Fibroblast of skin of right biceps (primary cell): ENCODE results near the gene CLASP2.
"Not testable (repeated sequence)": the region's sequence is repeated elsewhere in the genome, so short reads cannot be mapped to it uniquely, and the experiment has no call there.

Experiments
- DNase-seq: peaks from one replicate; pipeline ENCODE4 v3.0.0-alpha.2; 2013

Gene CLASP2

DNA sequence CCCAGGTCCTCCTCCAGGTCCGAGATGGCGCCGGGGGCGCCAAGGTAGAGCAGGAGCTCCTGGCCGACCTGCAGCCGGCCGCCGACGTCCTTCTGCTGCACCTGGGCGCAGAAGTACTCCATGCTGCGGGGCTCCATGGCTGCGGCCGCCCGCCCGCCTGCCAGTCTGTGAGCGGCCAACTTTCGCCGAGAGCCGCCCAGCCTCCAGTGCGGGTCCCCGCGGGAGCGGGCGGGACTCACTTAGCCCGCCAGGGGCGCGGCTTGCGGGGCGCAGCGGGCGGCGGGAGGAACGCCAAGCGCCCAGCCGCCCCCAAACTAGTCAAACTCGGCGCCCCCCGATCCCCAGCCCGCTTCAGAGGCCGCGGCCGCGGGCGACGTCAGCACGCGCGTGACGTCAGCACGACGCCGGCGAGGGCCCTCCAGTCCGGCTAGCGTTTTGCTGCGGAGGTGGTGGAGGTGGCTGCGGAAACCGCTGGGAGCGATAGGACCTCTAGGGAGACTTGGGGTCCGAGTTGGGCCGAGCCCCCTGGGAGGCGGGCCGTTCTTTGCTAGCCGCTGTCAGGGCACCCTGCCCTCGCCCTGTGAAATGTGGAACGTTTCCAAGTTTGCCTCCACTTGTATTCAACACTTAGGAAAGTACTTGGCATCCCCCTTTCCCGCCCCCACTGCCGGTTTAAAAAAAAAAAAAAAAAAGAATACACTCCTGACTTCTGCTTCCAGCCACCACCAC, at the start of gene CLASP2:
TSS of gene CLASP2 (minus strand) at position 389 of the 729 bp plus-strand sequence. CDS start at position 137, 252 bp downstream.
- DNase-seq, result peak; percentile 88

DNA sequence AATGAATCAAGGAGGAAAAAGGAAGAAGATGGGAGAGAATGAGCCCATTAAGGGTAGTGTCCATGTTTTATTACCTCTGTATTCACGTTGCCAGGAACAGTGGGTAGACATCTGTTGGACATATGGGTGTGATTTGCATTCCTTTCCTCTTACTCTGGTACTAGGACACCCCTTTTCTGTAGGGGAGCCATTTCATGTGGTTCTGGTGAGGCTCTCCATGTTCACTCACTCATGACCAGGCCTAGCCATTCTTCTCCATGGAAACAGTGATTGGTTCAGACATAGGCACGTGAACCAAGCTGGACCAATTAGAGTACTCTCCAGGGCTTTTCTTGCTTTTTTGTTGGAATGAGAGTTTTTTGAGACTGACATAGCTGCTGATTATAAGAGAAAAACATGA, 40.8 kb upstream of the CLASP2 start:
- peak; percentile 35 for DNase-seq

DNA sequence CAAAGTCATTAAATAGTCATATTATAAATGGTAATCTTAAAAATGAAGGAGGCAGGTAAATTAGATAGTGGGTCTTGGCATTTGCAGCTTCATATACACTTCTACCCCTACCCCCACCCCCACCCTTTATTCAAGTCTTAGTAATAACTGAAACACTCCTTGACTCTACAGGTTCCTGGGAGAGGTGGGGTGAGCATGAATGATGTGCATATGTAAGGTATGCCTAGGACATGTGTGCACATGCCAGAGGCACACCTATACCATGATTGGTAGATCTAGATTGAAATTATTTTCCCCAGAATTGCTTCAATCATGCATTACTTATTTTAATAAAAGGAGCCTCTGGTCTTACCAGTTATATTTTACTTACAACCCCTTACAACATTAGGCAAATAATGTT, 40.2 kb upstream of the CLASP2 start:
- DNase-seq, result no peak

DNA sequence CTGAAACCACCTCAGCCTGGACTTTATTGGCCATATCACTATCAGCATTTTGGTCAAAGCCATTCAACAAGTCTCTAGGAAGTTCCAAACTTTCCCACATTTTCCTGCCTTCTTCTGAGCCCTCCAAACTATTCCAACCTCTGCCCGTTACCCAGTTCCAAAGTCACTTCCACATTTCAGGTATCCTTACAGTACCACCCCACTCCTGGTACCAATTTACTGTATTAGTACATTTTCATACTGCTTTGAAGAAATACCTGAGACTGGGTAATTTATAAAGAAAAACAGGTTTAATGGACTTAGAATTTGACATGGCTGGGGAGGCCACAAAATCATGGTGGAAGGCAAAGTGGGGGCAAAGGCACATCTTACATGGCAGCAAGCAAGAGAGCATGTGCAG, 36.3 kb upstream of the CLASP2 start:
- DNase-seq, result not testable (repeated sequence)

DNA sequence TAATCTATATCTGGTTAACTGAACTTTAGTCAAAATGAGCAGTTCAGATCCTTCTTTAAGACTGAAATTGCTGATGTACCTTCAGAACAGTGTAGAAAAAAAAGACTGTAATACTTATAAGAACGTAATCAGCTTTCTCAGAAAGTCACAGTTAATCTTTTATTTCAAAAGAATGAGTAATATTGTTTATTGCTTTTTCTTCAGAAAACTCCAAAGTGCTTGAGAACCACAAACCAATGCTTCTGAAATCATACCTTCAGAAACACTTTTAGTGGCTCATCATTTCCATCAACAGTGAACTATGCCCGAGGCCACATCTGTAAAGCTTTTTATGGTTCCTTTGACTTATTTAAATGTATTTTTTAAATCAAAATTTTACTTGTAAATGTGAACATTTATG, 33.3 kb upstream of the CLASP2 start:
- DNase-seq, result no peak

DNA sequence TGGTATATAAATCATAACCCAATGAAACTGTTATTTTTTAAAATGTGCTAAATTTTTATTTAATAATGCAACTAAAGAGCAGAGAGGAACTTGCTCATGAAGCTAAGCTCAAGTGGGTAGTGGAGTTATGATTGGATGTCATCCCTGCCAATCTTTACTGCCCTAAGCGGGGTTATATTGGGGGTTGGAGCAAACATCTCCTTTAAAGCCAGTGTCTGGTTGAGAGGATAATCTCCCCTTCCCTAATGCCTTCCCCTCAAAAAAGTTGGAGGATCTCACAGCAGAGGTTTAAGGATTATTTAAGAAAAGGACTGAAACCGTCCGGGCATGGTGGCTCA, 32.1 kb upstream of the CLASP2 start:
- peak; percentile 7 for DNase-seq

DNA sequence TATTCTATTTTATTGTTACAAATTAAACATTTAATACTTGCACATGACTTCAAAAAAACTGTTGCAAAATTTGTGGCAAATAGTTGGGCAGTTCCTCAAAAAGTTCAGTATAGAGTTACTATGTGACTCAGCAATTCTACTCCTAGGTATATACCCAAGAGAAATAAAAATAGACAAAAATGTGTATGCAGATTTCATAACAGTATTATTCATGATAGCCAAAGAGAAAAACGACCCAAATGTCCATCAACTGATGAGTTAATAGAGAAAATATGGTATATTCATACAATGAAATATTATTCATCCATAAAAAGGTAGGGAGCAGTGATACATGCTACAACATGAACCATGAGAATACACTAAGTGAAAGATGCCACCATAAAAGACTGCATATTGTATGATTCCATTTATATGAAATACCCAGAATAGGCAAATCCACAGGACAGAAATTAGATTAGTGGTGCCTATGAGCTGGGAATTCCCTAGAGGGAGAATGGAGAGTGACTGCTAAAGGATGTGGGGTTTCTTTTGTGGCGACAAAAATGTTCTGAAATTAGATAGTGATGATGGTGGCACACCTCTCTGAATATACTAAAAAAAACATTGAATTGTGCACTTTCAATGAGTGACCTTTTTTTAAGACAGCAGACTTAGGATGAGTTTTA, 31.6 kb upstream of the CLASP2 start:
- DNase-seq, result peak; percentile 64

DNA sequence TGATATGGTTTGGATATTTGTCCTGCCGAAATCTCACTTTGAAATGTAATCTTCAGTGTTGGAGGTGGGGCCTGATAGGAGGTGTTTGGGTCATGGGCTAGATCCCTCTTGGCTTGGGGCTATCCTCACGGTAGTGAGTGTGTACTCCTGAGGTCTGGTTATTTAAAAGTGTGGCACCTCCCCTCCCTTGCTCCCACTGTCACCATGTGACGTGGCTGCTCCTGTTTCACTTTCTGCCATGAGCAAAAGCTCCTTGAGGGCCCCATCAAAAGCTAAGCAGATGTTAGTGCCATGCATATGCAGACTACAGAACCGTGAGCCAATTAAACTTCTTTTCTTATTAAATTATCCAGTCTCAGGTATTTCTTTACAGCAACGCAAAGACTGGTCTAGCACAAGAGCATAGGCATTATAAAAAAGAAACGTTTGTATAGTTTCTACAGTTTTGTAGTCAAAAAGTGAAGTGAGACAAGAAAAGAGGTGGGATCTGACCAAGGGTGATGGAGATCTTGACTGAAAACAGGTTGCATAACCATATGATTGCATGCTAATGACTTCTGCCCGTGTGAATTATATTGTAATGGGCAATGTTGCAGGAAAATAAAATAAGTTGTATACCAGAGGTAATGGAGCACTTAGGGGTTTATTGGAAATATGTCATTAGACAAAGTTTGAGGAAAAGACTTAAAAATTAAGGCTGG, 28.5 kb upstream of the CLASP2 start:
- DNase-seq, result no peak

DNA sequence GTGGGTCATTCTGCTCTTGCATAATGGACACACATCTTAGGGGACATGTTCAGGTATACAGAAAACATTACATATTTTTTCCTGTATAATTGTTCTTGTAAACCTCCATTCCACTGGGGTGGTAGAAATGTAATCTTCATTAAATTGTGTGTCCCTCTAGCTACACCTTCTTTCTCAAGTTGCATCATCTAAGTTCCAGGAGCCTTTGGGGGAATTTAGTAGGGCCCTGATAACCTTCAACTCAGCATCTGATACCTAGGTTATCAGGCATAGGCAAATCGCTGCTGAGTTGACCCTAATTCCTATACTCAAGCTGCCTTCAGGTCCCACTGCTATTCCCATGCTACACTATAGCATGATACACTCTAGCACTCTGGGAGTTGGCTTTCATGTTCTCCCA, 19.1 kb upstream of the CLASP2 start:
- DNase-seq, result no peak

DNA sequence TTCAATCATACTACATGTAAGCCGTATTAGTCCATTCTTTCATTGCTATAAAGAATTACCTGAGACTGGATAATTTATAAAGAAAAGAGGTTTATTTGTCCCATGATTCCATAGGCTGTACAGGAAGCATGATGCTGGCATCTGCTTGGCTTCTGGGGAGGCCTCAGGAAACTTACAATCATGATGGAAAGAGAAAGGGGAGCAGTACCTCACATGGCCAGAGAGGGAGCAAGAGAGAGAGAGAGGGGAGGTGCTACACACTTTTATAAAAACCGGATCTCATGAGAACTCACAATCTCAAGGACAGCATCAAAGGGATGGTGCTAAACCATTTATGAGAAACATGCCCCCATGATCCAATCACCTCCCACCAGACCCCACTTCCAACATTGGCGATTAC, 14.3 kb upstream of the CLASP2 start:
- DNase-seq, result no peak

DNA sequence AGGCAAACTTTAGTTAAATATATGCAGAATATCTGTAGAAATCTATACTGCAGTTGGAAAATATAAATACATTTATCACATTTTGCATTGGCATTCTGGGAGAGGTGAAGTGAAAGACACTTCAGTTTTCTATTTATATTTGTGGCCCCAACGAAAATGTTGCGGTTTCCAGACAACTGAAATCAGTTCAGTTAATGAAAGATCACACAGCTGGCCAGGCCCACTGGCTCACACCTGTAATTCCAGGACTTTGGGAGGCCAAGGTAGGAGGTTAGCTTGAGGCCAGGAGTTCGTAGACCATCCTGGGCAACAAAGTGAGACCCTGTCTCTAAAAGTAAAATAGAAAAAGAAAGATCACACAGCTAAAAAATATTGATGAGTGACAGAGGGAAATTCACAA, 11.9 kb upstream of the CLASP2 start:
- no peak for DNase-seq

DNA sequence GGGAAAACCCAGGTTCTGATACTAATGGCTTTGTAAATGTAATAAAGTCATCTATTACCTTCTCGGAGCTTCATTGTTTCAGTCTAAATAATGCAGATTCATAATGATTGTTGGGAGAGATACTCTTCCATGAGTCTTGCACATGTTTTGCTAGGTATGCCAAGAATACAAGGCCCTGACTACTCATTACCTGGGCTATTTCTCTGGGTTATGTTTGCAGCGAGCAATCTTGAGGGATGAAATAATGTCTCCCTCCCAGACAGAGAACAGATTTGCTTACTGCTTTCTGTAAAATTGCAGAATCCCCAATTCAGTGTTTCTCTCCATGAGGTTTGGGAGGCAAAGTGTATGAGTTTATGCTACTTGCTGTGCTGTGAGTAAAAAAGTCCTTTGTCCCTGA, 6.2 kb upstream of the CLASP2 start:
- DNase-seq, result no peak

DNA sequence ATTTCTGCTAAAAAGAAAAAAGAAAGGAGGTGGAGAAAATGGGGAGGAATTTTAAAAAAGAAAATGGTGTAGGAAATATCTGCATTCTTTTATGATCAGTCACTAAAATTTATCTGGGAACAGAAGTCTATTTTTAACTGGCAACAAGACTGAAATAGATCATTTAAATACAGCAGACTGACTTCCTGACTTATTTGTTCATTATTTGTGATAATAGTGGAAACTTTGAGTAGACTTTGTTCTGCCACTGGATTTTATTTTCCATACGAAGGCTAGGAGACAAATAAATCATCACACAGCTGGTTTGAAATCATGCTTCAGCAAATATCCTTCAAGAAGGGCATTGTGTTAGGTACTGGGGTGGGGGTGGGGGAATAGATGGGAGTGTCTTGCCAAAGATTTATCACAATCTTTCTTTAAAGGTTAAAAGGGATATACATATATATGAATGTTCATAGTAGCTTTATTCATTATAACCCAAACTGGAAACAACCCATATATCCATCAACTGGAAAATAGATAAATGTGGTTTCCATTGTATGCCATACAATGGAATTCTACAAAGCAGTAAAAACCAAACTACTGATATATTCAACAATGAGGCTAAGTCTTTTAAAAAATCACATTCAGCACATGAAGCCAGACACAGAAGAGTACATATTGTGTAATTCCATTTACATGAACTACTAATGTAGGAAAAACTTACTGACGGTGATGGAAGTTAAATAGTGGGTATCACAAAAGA, 4.7 kb upstream of the CLASP2 start:
- DNase-seq, result peak; percentile 72

DNA sequence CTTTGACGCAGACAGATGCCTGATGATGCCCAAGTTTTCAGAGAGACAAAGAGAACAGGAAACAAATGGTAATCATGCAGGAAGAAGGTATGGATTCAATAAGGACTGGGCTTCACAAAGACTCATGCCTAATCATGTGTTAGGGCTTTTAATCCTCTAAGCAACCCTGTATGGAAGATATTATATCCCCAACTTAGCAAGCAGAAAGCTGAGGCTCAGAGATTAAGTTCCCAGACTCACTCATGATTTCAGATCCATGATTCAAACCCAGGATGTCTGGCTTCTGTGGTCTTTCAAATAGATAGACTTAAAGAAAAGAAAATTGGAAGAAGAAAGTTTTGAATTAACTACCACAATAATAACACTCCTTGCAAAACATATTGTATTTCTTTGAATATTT, 4.1 kb upstream of the CLASP2 start:
- peak; percentile 56 for DNase-seq

DNA sequence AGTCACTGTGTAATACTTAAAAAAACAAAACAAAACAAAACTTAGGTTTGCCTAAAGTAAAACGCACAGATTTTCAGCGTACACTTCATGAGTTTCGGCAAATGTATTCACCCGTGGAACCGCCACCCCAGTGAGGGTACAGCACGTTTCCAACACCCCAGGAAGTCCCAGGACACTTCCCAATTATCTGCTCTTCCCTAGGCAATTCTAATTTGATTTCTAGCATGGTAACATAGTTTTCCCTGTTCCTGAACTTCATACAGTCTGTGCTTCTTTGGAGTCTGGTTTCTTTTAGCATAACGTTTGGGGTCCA, 497 bp upstream of the CLASP2 start:
- no peak for DNase-seq

DNA sequence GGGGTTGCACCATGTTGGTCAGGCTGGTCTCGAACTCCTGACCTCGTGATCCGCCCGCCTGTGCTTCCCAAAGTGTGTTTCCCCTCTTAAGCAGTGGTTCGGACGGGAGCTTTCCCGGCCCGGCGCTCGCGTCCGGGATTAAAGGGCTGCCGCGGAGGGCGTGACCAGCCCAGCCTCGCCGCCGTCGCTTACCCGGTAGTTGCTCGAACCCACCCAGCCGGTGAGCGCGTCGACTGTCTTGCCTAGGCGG, 513 bp downstream of the CLASP2 start:
- DNase-seq, result peak; percentile 66

DNA sequence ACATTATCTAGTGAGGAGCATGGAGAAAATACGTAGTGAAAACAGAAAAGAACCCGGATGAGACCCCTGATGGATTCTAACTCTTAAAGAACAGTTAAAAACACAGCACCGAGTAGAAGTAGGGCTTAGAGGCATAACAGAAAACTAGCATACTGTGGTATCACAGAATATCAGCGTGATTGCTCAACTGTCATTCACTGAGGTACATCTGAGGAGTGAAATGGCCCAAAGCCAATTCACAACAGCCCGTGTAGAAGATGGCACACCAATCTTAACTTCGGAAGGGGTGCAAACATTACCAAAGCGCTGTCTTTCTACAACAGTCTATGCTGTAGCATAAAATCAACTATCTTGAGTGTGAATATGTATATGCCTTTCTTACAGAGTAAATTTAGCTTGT, 1.8 kb downstream of the CLASP2 start:
- DNase-seq, result no peak

DNA sequence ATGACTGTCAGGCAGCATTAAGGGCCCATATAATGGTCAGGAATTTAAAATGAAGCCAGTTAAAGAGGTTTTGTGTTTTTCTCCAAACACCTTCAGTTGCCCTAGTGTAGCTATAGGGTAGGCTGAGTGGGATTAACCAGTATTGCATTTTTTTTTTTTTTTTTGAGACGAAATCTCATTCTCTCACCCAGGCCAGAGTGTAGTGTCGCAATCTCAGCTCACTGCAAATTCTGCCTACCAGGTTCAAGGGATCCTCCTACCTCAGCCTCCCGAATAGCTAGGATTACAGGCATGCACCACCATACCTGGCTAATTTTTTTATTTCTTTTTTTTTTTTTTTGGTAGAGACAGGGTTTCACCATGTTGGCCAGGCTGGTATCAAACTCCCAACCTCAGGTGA, 7.0 kb downstream of the CLASP2 start:
- no peak for DNase-seq

DNA sequence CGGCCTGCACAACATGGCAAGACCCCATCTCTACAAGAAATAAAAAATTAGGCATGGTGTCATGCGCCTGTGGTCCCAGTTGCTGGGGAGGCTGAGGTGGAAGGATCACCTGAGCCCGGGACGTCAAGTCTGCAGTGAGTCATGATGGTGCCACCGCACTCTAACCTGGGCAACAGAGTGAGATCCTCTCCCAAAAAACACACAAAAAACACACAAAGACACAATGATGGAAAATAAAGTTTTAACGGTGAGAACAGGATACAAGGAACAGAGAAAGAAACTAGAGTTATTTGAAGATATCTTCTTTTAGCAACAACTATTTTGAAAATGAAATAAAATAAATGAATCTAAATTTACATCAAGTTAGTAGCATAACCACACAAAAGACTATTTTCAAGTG, 12.0 kb downstream of the CLASP2 start:
- DNase-seq, result no peak

DNA sequence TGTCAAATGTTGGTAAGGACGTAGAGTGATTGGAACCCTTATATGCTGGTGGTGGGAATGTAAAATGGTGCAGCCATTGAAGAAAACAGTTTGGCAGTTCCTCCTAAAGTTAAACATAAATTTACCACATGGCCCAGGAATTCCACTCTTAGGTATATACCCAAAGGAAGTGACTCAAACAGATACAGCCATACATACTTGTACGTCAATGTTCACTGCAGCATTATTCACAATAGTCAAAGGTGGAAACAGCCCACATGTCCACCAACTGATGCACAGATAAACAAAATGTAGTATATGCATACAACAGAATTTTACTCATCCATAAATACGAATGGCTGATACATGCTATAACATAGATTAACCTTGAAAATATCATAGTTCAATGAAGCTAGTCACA, 13.2 kb downstream of the CLASP2 start:
- DNase-seq, result no peak

DNA sequence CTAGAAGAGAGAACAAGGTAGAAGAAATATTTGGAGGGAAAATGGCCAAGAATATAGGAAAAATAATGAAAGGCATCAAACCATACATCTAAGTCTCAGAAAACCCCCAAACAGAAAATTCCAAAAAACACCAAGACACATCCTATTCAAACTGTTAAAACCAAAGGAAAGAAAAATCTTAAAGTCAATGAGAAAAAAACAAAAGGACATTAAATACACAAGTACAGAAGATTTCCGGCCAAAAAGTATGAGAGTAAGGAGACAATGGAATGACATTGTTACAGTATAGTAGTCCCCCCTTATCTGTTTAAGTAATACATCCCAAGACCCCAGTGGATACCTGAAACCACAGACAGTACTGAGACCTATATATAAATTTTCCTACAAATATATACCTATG, 18.8 kb downstream of the CLASP2 start:
- no peak for DNase-seq

DNA sequence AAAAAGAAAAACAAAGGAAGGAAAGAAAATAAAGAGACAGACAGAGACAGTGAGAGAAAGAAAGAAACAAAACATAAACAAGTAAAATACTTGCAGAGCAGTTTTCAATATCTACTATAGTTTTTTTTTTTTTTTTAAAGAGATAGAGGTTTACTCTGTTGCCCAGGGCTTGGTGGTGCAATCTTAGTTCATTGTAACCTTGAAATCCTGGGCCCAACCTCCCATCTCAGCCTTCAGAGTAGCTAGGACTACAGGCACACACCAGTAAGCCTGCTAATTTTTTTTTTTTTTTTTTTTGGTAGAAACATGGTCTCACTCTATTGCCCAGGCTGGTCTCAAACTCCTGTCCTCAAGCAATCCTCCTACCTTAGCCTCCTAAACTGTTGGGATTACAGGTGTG, 23.1 kb downstream of the CLASP2 start:
- DNase-seq, result no peak

DNA sequence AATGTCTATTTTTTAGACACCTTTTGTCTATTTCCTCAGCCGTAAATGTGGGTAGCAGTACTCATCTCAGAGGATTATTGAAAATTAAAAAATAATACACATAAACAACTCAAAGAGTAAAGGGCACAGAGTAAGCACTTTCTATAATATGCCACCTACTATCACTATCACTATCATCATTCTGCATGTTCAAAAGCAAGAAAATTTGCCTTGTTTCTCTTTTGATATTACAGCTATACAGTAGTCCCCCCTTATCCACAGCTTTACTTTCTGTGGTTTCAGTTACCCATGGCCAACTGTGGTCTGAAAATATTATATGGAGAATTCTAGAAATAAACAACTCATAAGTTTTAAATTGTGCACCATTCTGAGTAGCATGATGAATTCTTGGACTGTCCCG, 27.7 kb downstream of the CLASP2 start:
- DNase-seq, result no peak

DNA sequence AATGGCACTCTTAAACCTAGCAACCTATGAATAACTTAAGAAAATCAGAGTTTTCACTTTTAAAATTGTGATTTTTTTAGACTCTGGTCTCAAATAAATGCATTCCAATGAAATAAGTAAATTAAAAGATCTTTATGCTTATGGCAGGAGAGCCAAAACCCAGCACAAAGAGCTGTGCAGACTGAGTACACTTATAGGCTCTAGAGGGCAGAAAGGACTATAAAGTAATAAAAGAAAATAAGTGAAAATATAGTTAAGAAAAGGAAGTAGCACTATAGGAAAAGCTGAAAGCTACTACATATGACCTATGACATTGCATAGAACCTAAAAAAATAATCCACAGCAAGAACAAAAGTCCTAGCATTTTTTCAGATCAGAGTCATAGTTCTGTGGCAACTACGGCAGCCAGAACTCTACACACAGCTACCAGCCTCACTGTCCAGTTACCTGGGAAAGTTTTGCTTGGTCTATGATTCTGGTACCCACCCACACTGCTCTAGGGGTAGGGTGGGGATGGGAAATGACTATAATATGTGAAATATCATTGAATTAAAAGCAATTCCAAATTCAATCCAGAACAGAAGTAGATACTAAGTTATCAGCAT, 30.5 kb downstream of the CLASP2 start:
- DNase-seq, result peak; percentile 29
